Brain pericyte (primary cell): Measurements from ENCODE around the gene MAPK1.
"Not testable (repeated sequence)": the region's sequence is repeated elsewhere in the genome, so short reads cannot be mapped to it uniquely, and the experiment has no call there.

Experiments
- DNase-seq: peaks from one replicate; pipeline ENCODE4 v3.0.0-alpha.2; 2012; ENCODE audit warnings: low read depth, low spot score

MAPK1 gene

DNA sequence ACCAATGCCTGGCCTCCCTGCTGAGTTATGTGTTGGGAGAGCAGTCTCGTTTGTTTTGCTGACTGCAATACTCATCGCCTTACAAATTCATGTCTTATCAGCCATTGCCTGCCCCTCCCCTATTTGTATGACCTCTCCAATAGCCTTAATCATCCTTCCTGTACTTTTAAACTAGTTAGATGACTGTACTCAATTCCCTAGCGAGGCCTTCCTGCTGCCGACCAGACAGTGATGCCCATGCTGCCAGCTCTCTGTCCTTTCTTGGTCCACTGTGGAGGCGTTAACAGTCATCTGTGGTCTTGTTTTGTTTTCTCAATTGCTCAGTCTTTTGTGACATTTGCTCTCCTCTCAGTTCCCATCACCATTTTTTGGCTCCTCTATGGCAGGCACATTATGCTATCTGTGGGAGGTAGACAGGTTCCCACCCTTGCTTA is 111.6 kb downstream of the MAPK1 start:
- DNase-seq, result peak; percentile 21

- no peak for DNase-seq
Measured at GRCh38 chr22:21754523-21754922, 112.9 kb downstream of the MAPK1 start.

- no peak for DNase-seq
Measured at GRCh38 chr22:21753374-21754111, 113.9 kb downstream of the MAPK1 start.

- DNase-seq, result no peak
Measured at GRCh38 chr22:21752276-21752675, 115.2 kb downstream of the MAPK1 start.

DNA sequence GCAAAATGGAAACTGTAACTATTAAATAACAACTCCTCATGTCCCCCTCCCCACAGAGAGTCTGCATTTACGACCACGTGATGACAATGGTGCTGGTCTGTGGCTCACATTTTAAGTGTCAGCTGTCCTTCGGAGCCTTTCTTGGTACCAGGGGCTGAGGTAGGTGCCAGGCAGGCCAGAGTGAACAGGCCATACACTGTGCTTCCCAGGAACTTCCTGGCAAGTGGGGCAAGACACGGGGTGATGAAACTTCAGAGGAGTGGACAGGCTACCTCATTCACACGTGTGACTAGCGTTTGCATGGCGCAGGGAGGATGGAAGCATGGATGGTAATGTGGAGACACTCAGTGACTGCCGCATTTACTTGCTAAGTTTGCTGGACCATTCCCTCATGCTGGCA is 121.5 kb downstream of the MAPK1 start:
- no peak for DNase-seq

DNA sequence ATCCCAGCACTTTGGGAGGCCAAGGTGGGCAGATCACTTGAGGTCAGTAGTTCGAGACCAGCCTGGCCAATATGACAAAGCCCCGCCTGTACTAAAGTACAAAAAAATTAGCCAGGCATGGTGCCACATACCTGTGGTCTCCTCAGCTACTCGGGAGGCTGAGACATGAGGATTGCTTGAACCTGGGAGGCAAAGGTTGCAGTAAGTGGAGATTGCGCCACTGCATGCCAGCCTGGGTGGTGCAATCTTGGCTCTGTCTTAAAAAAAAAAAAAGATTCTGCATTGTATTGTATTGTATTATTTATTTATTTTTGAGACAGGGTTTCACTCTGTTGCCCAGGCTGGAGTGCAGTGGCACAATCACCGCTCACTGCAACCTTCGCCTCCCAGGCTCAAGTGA is 122.5 kb downstream of the MAPK1 start:
- not testable (repeated sequence) for DNase-seq

DNA sequence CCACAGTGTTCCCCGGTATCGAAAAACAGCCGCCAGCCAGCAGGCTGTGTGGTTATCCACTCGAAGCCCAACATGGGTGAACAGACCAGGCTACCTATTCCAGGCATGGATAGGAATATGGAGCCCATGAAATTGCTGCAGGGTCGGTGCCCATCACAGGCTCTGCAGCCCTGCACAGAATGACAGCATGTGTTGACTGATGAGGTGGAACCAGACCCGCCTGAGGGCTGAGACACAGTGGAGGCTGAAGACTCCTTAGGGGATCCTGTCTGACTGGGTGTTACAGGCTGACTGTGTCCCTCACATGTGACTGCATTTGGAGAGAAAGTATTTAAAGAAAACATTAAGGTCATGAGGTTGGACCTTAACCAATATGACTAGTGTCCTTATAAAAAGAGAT is 125.7 kb downstream of the MAPK1 start:
- DNase-seq, result no peak

GRCh38 chr22:21741059-21741458 is 126.4 kb downstream of the MAPK1 start:
- DNase-seq, result no peak

DNA sequence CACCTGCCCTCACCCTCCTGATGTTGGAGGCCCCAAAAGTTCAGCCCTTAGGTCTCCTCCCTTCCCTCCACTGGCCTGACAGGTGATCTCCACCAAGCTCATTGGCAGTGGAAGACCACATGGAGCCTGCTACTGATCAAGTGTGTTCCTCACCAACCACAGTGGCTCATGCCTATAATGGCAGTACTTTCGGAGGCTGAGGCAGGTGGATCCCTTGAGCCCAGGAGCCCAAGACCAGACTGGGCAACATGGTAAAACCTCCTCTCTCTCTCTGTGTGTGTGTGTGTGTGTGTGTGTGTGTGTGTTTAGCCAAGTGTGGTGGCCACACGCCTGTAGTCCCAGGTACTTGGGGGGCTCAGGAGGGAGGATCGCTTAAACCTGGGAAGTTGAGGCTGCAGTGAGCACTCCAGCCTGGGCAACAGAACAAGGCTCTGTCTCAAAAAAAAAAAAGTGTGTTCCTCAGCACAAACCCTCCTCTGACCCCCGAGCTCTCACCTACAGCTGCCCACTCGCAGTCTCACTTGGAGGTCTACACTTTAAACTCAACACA is 127.5 kb downstream of the MAPK1 start:
- no peak for DNase-seq

GRCh38 chr22:21738966-21739365 is 128.5 kb downstream of the MAPK1 start:
- no peak for DNase-seq

DNA sequence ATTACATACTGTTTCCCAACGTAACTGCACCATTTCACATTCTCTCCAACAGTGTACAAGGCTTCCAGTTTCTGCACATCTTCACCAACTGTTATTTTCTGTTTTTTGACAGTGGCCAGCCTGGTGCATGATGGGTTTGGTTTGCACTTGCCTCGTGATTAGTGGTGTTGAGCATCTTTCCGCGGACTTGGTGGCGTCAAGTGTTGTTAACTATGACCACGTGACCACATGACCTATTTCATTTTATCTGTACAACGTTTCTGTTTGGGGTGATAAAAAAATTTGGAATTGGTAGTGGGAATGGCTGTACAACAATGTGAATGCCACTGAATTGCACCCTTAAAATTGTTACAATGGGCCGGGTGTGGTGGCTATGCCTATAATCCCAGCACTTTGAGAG is 129.4 kb downstream of the MAPK1 start:
- DNase-seq, result no peak

- DNase-seq, result no peak
Measured at GRCh38 chr22:21736948-21737347, 130.5 kb downstream of the MAPK1 start.

DNA sequence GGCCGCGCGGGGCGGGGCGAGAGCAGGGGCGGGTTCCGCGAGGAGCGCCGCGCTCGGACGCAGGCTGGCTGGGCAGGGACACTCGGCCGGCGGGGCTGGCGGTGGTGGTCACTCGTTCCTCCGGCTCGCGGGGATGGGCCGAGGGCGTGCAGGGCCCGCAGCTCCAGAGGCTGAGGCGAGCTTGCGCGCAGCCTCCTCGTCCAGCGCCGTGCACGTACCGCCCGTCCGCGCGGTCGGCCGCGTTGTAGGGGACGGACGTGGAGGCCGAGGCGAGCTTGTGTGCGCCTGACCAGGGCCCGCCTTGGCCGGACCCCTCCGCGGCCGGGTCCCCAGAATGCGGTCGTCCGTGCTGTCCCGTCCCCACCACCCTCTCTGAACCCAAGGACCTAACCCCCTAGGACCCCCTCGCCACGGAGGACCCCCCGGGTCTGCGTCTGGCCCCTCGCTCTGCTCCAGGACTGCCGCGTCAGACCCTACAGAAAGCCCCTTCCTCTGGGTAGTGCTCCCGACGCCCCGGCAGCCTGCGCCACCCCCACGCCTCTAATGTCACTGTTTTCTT is 131.3 kb downstream of the MAPK1 start:
- DNase-seq, result peak; percentile 22

GRCh38 chr22:21735200-21736083 is 132.0 kb downstream of the MAPK1 start, which contains the start of gene YPEL1:
Gene YPEL1 (minus strand): TSS chr22:21735794. CDS start chr22:21710744, 25,050 bp downstream.
- DNase-seq, result peak; percentile 78

GRCh38 chr22:21734540-21735199 is 132.8 kb downstream of the MAPK1 start:
- no peak for DNase-seq

DNA sequence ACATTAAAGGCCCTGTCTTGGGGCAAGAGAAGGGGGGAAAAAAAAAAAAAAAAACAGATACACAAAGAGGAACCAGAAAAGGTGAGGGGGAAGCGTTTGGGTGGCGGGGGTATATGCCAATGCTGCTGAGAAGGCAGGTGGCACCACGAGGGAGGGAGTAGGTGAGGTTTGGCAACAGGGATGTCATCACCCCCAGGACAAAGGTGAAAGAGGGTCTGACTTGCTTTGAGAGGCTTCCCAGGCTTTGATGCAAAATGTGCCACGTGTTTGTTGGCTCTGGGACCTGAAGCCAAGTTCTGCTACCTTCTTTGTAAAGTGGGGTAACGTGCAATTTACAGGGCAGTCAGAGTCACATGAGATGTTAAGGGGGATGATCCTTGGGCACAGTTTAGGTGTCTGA is 135.9 kb downstream of the MAPK1 start:
- no peak for DNase-seq

GRCh38 chr22:21730535-21731308 is 136.7 kb downstream of the MAPK1 start:
- no peak for DNase-seq

DNA sequence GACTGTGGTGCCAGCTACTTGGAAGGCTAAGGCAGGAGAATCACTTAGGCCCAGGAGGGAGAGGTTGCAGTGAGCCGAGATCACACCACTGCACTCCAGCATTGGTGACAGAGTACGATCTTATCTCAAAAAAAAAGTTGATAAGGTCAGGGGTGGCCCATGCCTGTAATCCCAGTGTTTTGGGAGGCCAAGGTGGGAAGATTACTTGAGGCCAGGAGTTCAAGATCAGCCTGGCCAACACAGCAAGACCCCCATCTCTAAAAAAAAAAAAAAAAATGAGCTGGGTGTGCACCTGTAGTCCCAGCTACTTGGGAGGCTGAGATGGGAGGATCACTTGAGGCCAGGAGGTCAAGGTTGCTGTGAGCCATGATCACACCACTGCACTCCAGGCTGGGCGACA is 138.3 kb downstream of the MAPK1 start:
- not testable (repeated sequence) for DNase-seq

DNA sequence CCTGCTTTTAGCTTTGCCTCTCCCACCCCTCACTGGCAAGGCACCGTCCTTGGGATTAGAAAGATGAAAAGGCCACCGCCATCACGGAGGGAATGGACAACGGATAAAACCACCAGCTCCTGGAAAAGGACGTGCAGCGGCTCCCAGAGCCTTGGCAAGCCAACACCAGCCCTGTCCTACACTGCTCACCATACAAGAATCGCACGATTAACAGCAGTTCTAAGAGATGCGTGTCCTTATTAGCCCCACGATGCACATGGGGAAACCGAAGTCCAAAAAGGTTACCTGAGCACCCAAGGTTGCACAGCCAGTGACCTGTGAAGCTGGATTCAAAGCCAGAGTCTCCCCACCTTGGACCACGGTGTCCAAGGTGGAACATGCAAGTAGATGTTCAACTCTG is 139.2 kb downstream of the MAPK1 start:
- no peak for DNase-seq

DNA sequence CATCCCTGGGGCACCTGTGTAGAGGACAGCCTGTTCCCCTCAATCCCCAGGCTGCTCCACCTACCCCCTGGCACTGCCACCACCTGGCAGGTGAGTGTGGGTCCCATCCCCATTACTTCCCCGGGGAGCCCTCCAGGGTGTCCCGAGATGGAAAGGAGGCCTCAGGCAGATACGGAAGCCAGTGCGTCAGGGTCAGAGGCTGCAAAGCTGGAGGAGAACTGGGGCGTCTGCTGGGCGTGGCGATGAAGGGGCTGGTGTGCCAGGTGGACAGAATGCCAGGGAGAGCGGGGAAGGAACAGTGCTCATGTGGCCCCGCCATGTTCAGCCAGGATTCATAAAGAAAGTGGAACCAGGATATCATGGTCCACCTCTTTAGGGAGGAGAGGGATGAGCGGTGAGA is 139.7 kb downstream of the MAPK1 start:
- no peak for DNase-seq

DNA sequence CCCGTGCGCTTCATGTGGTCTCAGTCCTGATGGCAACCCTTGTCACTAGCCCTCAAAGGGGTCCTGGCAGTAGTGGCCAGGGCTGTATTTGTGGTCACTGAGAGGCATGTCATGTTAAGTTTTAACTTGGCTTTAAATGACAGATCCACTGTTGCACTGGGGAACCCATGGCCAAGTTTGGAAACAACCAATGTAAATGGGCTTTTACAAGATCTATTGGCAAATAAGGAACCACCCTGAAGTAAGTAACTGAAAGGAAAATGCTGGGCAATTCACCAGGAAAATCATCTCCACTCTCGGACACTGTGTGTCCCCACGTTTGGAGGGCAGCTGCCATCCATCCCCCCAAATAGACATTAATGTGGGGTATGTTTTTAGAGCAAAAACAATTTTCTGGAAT is 140.3 kb downstream of the MAPK1 start:
- DNase-seq, result no peak
